Peyer's patch (tissue), 4 donors: ENCODE results near the gene GET3.

Experiments
- CTCF ChIP-seq, 6 experiments: fragments of 450-650 bp in 4 of 6; fragments of 200-600 bp in 2 of 6; sonication (generic) in 1 of 6; IDR thresholded peaks; one replicate each; pipeline ENCODE4 v1.5.1; 2017 to 2019; ENCODE audit warnings: antibody characterized with exemption in 6 of 6, mild to moderate bottlenecking in 3 of 6, moderate library complexity in 1 of 6
- POLR2A ChIP-seq, 2 donors: fragments of 450-650 bp; IDR thresholded peaks; one replicate each; pipeline ENCODE4 v1.5.1; 2017; ENCODE audit warnings: antibody characterized with exemption in 2 of 2, mild to moderate bottlenecking in 2 of 2, moderate library complexity in 2 of 2

- TF ChIP-seq POLR2A (IDR thresholded peaks at IDR 0.05) (no peak), CTCF (IDR thresholded peaks at IDR 0.05) (no peak)
These were observed 34.3 kb upstream of the GET3 start for GRCh38 chr19:12703046-12703445.
